Measurements from ENCODE around the gene PLPP3.
"Not testable (repeated sequence)": the region's sequence is repeated elsewhere in the genome, so short reads cannot be mapped to it uniquely, and the experiment has no call there.

PLPP3 gene

GRCh38 chr1:56578963-56579875, at the start of gene PLPP3:
Gene PLPP3 (minus strand): TSS chr1:56579563. CDS start chr1:56579016, 547 bp downstream.
- no peak for DNase-seq (ENCODE audit: extremely low read depth in 1 of 2, low read depth in 1 of 2)

- no peak for DNase-seq (ENCODE audit: extremely low read depth in 1 of 2, low read depth in 1 of 2)
Measured at GRCh38 chr1:56627636-56628039, 48.3 kb upstream of the PLPP3 start.

- no peak for DNase-seq (ENCODE audit: extremely low read depth in 1 of 2, low read depth in 1 of 2)
Measured at GRCh38 chr1:56627019-56627635, 47.8 kb upstream of the PLPP3 start.

GRCh38 chr1:56626546-56626945, 47.2 kb upstream of the PLPP3 start:
- DNase-seq (ENCODE audit: extremely low read depth in 1 of 2, low read depth in 1 of 2) = no peak

- no peak for DNase-seq (ENCODE audit: extremely low read depth in 1 of 2, low read depth in 1 of 2)
Measured at GRCh38 chr1:56625819-56626440, 46.6 kb upstream of the PLPP3 start.

- no peak for DNase-seq (ENCODE audit: extremely low read depth in 1 of 2, low read depth in 1 of 2)
Measured at GRCh38 chr1:56617141-56617540, 37.8 kb upstream of the PLPP3 start.

GRCh38 chr1:56610770-56611169, 31.4 kb upstream of the PLPP3 start:
- not testable (repeated sequence) for DNase-seq (ENCODE audit: extremely low read depth in 1 of 2, low read depth in 1 of 2)

- DNase-seq (ENCODE audit: extremely low read depth in 1 of 2, low read depth in 1 of 2) = not testable (repeated sequence)
Measured at GRCh38 chr1:56610097-56610496, 30.7 kb upstream of the PLPP3 start.

- DNase-seq (ENCODE audit: extremely low read depth in 1 of 2, low read depth in 1 of 2) = not testable (repeated sequence)
Measured at GRCh38 chr1:56595397-56596191, 16.2 kb upstream of the PLPP3 start.

- DNase-seq (ENCODE audit: extremely low read depth in 1 of 2, low read depth in 1 of 2) = no peak
Measured at GRCh38 chr1:56591909-56592308, 12.5 kb upstream of the PLPP3 start.

GRCh38 chr1:56590520-56591011, 11.2 kb upstream of the PLPP3 start:
- DNase-seq (ENCODE audit: extremely low read depth in 1 of 2, low read depth in 1 of 2) = no peak

- no peak for DNase-seq (ENCODE audit: extremely low read depth in 1 of 2, low read depth in 1 of 2)
Measured at GRCh38 chr1:56589369-56589768, 10.0 kb upstream of the PLPP3 start.

GRCh38 chr1:56586502-56586901, 7.1 kb upstream of the PLPP3 start:
- DNase-seq (ENCODE audit: extremely low read depth in 1 of 2, low read depth in 1 of 2) = no peak

GRCh38 chr1:56585985-56586384, 6.6 kb upstream of the PLPP3 start:
- no peak for DNase-seq (ENCODE audit: extremely low read depth in 1 of 2, low read depth in 1 of 2)

- DNase-seq (ENCODE audit: extremely low read depth in 1 of 2, low read depth in 1 of 2) = no peak
Measured at GRCh38 chr1:56584910-56585528, 5.7 kb upstream of the PLPP3 start.

GRCh38 chr1:56583957-56584468, 4.7 kb upstream of the PLPP3 start:
- DNase-seq (ENCODE audit: extremely low read depth in 1 of 2, low read depth in 1 of 2) = no peak

GRCh38 chr1:56580771-56581170, 1.4 kb upstream of the PLPP3 start:
- no peak for DNase-seq (ENCODE audit: extremely low read depth in 1 of 2, low read depth in 1 of 2)

- DNase-seq (ENCODE audit: extremely low read depth in 1 of 2, low read depth in 1 of 2) = no peak
Measured at GRCh38 chr1:56578138-56578962, 1.0 kb downstream of the PLPP3 start.
